Activated B cell treated with CpG ODN at 0.5 μM for 24 hours (primary cell): ENCODE measurements around the gene RADX. TPM values are rescaled to one million over a fixed set of nuclear protein-coding genes. Genes with fewer than 3 reads are reported as not detected.

Source experiments
- ATAC-seq: fragments of 200-7000 bp; cut with Tn5 transposase; one replicate; pipeline ENCODE4 v1.10.0; 2021; ENCODE audit warnings: low read depth, mild to moderate bottlenecking, moderate library complexity
- CTCF ChIA-PET: fragments of 350-600 bp; sonication (Branson Sonifier 250); formaldehyde crosslinking; loops from one replicate; lab custom pipeline; 2021; ENCODE audit warnings: antibody characterized with exemption; lab: Charles Lee
- POLR2A ChIA-PET: fragments of 350-600 bp; sonication (Branson Sonifier 250); formaldehyde crosslinking; loops from one replicate; lab custom pipeline; 2021; ENCODE audit warnings: antibody characterized with exemption; lab: Charles Lee
- DNase-seq: peaks from one replicate; pipeline ENCODE4 v3.0.0; 2022
- H3K27ac Mint-ChIP-seq: one replicate; pipeline ENCODE4 v1.8.0; 2020; ENCODE audit warnings: mixed read lengths
- H3K27me3 Mint-ChIP-seq: one replicate; pipeline ENCODE4 v1.8.0; 2021; ENCODE audit warnings: mixed read lengths
- H3K36me3 Mint-ChIP-seq: one replicate; pipeline ENCODE4 v1.8.0; 2021; ENCODE audit warnings: low read depth, mixed read lengths
- H3K4me1 Mint-ChIP-seq: one replicate; pipeline ENCODE4 v1.8.0; 2021; ENCODE audit warnings: mixed read lengths
- H3K4me3 Mint-ChIP-seq: one replicate; pipeline ENCODE4 v1.8.0; 2020; ENCODE audit warnings: mild to moderate bottlenecking, mixed read lengths
- H3K9me3 Mint-ChIP-seq: one replicate; pipeline ENCODE4 v1.8.0; 2020; ENCODE audit warnings: mixed read lengths
- CTCF ChIP-seq: fragments of 200-600 bp; IDR thresholded peaks from one replicate; pipeline ENCODE4 v1.8.0; 2022; ENCODE audit warnings: antibody characterized with exemption, mild to moderate bottlenecking
- intact Hi-C: fragments of 100-400 bp; cut with micrococcal nuclease; formaldehyde crosslinking; loops from one replicate; pipeline ENCODE4 v1.15.1; 2024
- total RNA-seq: library from RNA; stranded (reverse); gene quantifications from 2 replicates; pipeline ENCODE4 v1.2.3, GENCODE V29; 2022

Gene RADX
- total RNA-seq, 1 donor from 2014 or later, result 10.9 TPM

GRCh38 chrX:106585478-106585877, 26.3 kb upstream of the RADX start:
- no peaks in the 10 kb centered on the region for H3K9me3 Mint-ChIP-seq

GRCh38 chrX:106588801-106589200, 23.0 kb upstream of the RADX start:
- TF ChIP-seq CTCF, result no peak
- DNase-seq, result no peak
- no peak for ATAC-seq
- Mint-ChIP-seq H3K9me3 (no peaks in the 10 kb centered on the region), H3K36me3 (no peaks in the 10 kb centered on the region), H3K4me3 (no peak overlapping the region), H3K27me3 (no peaks in the 10 kb centered on the region), H3K4me1 (no peaks in the 10 kb centered on the region), H3K27ac (no peak overlapping the region)
- ChIA-PET POLR2A (no interaction called here), CTCF (interaction anchor here (0.7 kb wide), 1 partner anchor 1236 kb away, joined by 3 read pairs; no protein-coding TSS in a partner anchor)
- intact Hi-C loops, result no loop called here

More at GRCh38 chrX:106585478-106585877, 26.3 kb upstream of the RADX start:
- H3K27ac Mint-ChIP-seq, result no peak overlapping the region
- ChIA-PET CTCF (no interaction called here), POLR2A (no interaction called here)
- intact Hi-C loops, result no loop called here
- no peak for TF ChIP-seq CTCF
- H3K4me1 Mint-ChIP-seq, result no peaks in the 10 kb centered on the region
- H3K27me3 Mint-ChIP-seq, result no peaks in the 10 kb centered on the region
- ATAC-seq, result no peak
- no peak overlapping the region for H3K4me3 Mint-ChIP-seq
- no peaks in the 10 kb centered on the region for H3K36me3 Mint-ChIP-seq
- no peak for DNase-seq

GRCh38 chrX:106599411-106599810, 12.4 kb upstream of the RADX start:
- Mint-ChIP-seq H3K27ac (no peak overlapping the region), H3K4me3 (no peak overlapping the region), H3K36me3 (no peaks in the 10 kb centered on the region), H3K9me3 (no peaks in the 10 kb centered on the region), H3K4me1 (no peaks in the 10 kb centered on the region), H3K27me3 (no peaks in the 10 kb centered on the region)
- intact Hi-C loops, result no loop called here
- DNase-seq (no peak), ATAC-seq (no peak)
- ChIA-PET CTCF (no interaction called here), POLR2A (no interaction called here)
- no peak for TF ChIP-seq CTCF

GRCh38 chrX:106606571-106606970, 5.2 kb upstream of the RADX start:
- intact Hi-C loops, result no loop called here
- ChIA-PET POLR2A (no interaction called here), CTCF (no interaction called here)
- peaks cover 1% of the 10 kb centered on the region for H3K36me3 Mint-ChIP-seq
- H3K4me1 Mint-ChIP-seq, result peaks cover 5% of the 10 kb centered on the region
- TF ChIP-seq CTCF, result no peak
- no peak overlapping the region for H3K27ac Mint-ChIP-seq
- H3K9me3 Mint-ChIP-seq, result no peaks in the 10 kb centered on the region
- H3K4me3 Mint-ChIP-seq, result no peak overlapping the region
- DNase-seq, result no peak
- ATAC-seq, result no peak
- H3K27me3 Mint-ChIP-seq, result no peaks in the 10 kb centered on the region

- ChIA-PET CTCF (no interaction called here), POLR2A (no interaction called here)
- Mint-ChIP-seq H3K27ac (no peak overlapping the region), H3K4me3 (no peak overlapping the region), H3K36me3 (peaks cover 5% of the 10 kb centered on the region), H3K27me3 (no peaks in the 10 kb centered on the region), H3K9me3 (no peaks in the 10 kb centered on the region), H3K4me1 (peaks cover 11% of the 10 kb centered on the region)
- DNase-seq, result no peak
- intact Hi-C loops, result no loop called here
- no peak for ATAC-seq
- no peak for TF ChIP-seq CTCF
These were observed 3.8 kb upstream of the RADX start for GRCh38 chrX:106608016-106608415.
